ENCODE measurements around the gene MAB21L4. TPM values are rescaled to one million over a fixed set of nuclear protein-coding genes. Genes with fewer than 3 reads are reported as not detected.

MAB21L4 gene
- total RNA-seq, 1 donor from 2014 or later: not detected

GRCh38 chr2:240900141-240900860, 4.3 kb upstream of the MAB21L4 start:
- Mint-ChIP-seq H3K4me1 (ENCODE audit: low read depth) (no peaks in the 10 kb centered on the region), H3K9me3 (no peaks in the 10 kb centered on the region), H3K27ac (no peak overlapping the region), H3K4me3 (ENCODE audit: low read depth) (no peak overlapping the region), H3K27me3 (ENCODE audit: low read depth) (no peaks in the 10 kb centered on the region), H3K36me3 (ENCODE audit: low read depth) (no peaks in the 10 kb centered on the region)
- intact Hi-C loops (cut with micrococcal nuclease): no loop called here
- DNase-seq (ENCODE audit: low spot score): no peak

- no peaks in the 10 kb centered on the region for H3K36me3 Mint-ChIP-seq (ENCODE audit: low read depth)
- no peaks in the 10 kb centered on the region for H3K9me3 Mint-ChIP-seq
- intact Hi-C loops (cut with micrococcal nuclease): no loop called here
- DNase-seq (ENCODE audit: low spot score): no peak
- H3K4me3 Mint-ChIP-seq (ENCODE audit: low read depth): no peak overlapping the region
- no peaks in the 10 kb centered on the region for H3K4me1 Mint-ChIP-seq (ENCODE audit: low read depth)
- no peaks in the 10 kb centered on the region for H3K27me3 Mint-ChIP-seq (ENCODE audit: low read depth)
- no peak overlapping the region for H3K27ac Mint-ChIP-seq
These were observed 3.5 kb upstream of the MAB21L4 start for GRCh38 chr2:240899468-240899865.

GRCh38 chr2:240898731-240899467, 2.9 kb upstream of the MAB21L4 start:
- no peaks in the 10 kb centered on the region for H3K27me3 Mint-ChIP-seq (ENCODE audit: low read depth)
- H3K9me3 Mint-ChIP-seq: no peaks in the 10 kb centered on the region
- no peaks in the 10 kb centered on the region for H3K36me3 Mint-ChIP-seq (ENCODE audit: low read depth)
- no peak for DNase-seq (ENCODE audit: low spot score)
- no peak overlapping the region for H3K4me3 Mint-ChIP-seq (ENCODE audit: low read depth)
- no peaks in the 10 kb centered on the region for H3K4me1 Mint-ChIP-seq (ENCODE audit: low read depth)
- intact Hi-C loops (cut with micrococcal nuclease): no loop called here
- H3K27ac Mint-ChIP-seq: no peak overlapping the region

GRCh38 chr2:240898108-240898730, 2.3 kb upstream of the MAB21L4 start:
- intact Hi-C loops (cut with micrococcal nuclease): no loop called here
- Mint-ChIP-seq H3K4me1 (ENCODE audit: low read depth) (peaks cover 1% of the 10 kb centered on the region), H3K36me3 (ENCODE audit: low read depth) (no peaks in the 10 kb centered on the region), H3K9me3 (no peaks in the 10 kb centered on the region), H3K27me3 (ENCODE audit: low read depth) (no peaks in the 10 kb centered on the region), H3K27ac (no peak overlapping the region), H3K4me3 (ENCODE audit: low read depth) (no peak overlapping the region)
- no peak for DNase-seq (ENCODE audit: low spot score)

- Mint-ChIP-seq H3K27me3 (ENCODE audit: low read depth) (no peaks in the 10 kb centered on the region), H3K36me3 (ENCODE audit: low read depth) (no peaks in the 10 kb centered on the region), H3K9me3 (no peaks in the 10 kb centered on the region), H3K4me1 (ENCODE audit: low read depth) (peaks cover 1% of the 10 kb centered on the region), H3K27ac (no peak overlapping the region), H3K4me3 (ENCODE audit: low read depth) (no peak overlapping the region)
- no peak for DNase-seq (ENCODE audit: low spot score)
- intact Hi-C loops (cut with micrococcal nuclease): no loop called here
These were observed 1.1 kb upstream of the MAB21L4 start for GRCh38 chr2:240896871-240897692.

GRCh38 chr2:240896394-240896793, 438 bp upstream of the MAB21L4 start:
- Mint-ChIP-seq H3K9me3 (no peaks in the 10 kb centered on the region), H3K36me3 (ENCODE audit: low read depth) (no peaks in the 10 kb centered on the region), H3K4me1 (ENCODE audit: low read depth) (peaks cover 1% of the 10 kb centered on the region), H3K4me3 (ENCODE audit: low read depth) (no peak overlapping the region), H3K27me3 (ENCODE audit: low read depth) (no peaks in the 10 kb centered on the region), H3K27ac (no peak overlapping the region)
- intact Hi-C loops (cut with micrococcal nuclease): no loop called here
- no peak for DNase-seq (ENCODE audit: low spot score)

GRCh38 chr2:240894836-240895558, 959 bp downstream of the MAB21L4 start:
- intact Hi-C loops (cut with micrococcal nuclease): no loop called here
- H3K4me1 Mint-ChIP-seq (ENCODE audit: low read depth): peaks cover 1% of the 10 kb centered on the region
- H3K27ac Mint-ChIP-seq: no peak overlapping the region
- no peaks in the 10 kb centered on the region for H3K9me3 Mint-ChIP-seq
- no peak overlapping the region for H3K4me3 Mint-ChIP-seq (ENCODE audit: low read depth)
- H3K36me3 Mint-ChIP-seq (ENCODE audit: low read depth): no peaks in the 10 kb centered on the region
- H3K27me3 Mint-ChIP-seq (ENCODE audit: low read depth): no peaks in the 10 kb centered on the region
- no peak for DNase-seq (ENCODE audit: low spot score)

GRCh38 chr2:240894006-240894405, 1.9 kb downstream of the MAB21L4 start:
- Mint-ChIP-seq H3K4me3 (ENCODE audit: low read depth) (no peak overlapping the region), H3K9me3 (no peaks in the 10 kb centered on the region), H3K27me3 (ENCODE audit: low read depth) (no peaks in the 10 kb centered on the region), H3K4me1 (ENCODE audit: low read depth) (peaks cover 1% of the 10 kb centered on the region), H3K27ac (no peak overlapping the region), H3K36me3 (ENCODE audit: low read depth) (no peaks in the 10 kb centered on the region)
- DNase-seq (ENCODE audit: low spot score): no peak
- intact Hi-C loops (cut with micrococcal nuclease): no loop called here

- H3K4me3 Mint-ChIP-seq (ENCODE audit: low read depth): no peak overlapping the region
- peaks cover 1% of the 10 kb centered on the region for H3K4me1 Mint-ChIP-seq (ENCODE audit: low read depth)
- H3K36me3 Mint-ChIP-seq (ENCODE audit: low read depth): no peaks in the 10 kb centered on the region
- intact Hi-C loops (cut with micrococcal nuclease): no loop called here
- H3K27ac Mint-ChIP-seq: no peak overlapping the region
- no peaks in the 10 kb centered on the region for H3K9me3 Mint-ChIP-seq
- DNase-seq (ENCODE audit: low spot score): no peak
- no peaks in the 10 kb centered on the region for H3K27me3 Mint-ChIP-seq (ENCODE audit: low read depth)
These were observed 2.6 kb downstream of the MAB21L4 start for GRCh38 chr2:240893363-240893844.

GRCh38 chr2:240892925-240893324, 3.0 kb downstream of the MAB21L4 start:
- no peak overlapping the region for H3K4me3 Mint-ChIP-seq (ENCODE audit: low read depth)
- peaks cover 1% of the 10 kb centered on the region for H3K4me1 Mint-ChIP-seq (ENCODE audit: low read depth)
- no peaks in the 10 kb centered on the region for H3K36me3 Mint-ChIP-seq (ENCODE audit: low read depth)
- no peaks in the 10 kb centered on the region for H3K27me3 Mint-ChIP-seq (ENCODE audit: low read depth)
- no peaks in the 10 kb centered on the region for H3K9me3 Mint-ChIP-seq
- no peak overlapping the region for H3K27ac Mint-ChIP-seq
- no peak for DNase-seq (ENCODE audit: low spot score)
- intact Hi-C loops (cut with micrococcal nuclease): no loop called here

GRCh38 chr2:240892356-240892755, 3.6 kb downstream of the MAB21L4 start:
- no peaks in the 10 kb centered on the region for H3K9me3 Mint-ChIP-seq
- no peak overlapping the region for H3K4me3 Mint-ChIP-seq (ENCODE audit: low read depth)
- intact Hi-C loops (cut with micrococcal nuclease): no loop called here
- DNase-seq (ENCODE audit: low spot score): no peak
- peaks cover 1% of the 10 kb centered on the region for H3K4me1 Mint-ChIP-seq (ENCODE audit: low read depth)
- H3K36me3 Mint-ChIP-seq (ENCODE audit: low read depth): no peaks in the 10 kb centered on the region
- H3K27me3 Mint-ChIP-seq (ENCODE audit: low read depth): no peaks in the 10 kb centered on the region
- H3K27ac Mint-ChIP-seq: no peak overlapping the region

All from activated T-helper 2 cell treated with anti-CD3 and anti-CD28 coated beads, Interferon-gamma antibody, Interleukin-2, Interleukin-4, amounts not matched to agents 10 μg/mL and 5 μg/mL and 100 μg/mL, durations not matched to agents 14 hours and 24 hours and 36 hours (primary cell).